ENCODE measurements around the gene PTPRK. TPM values are rescaled to one million over a fixed set of nuclear protein-coding genes. Genes with fewer than 3 reads are reported as not detected.

The PTPRK gene
- total and polyA plus RNA-seq, 2 of the 13 experiments (the other 11 are each of a cell fraction or from before 2014, with no cell fraction given), result 43.6 to 98.3 TPM

- 15% methylated on average over 2 of the region's 2 CpGs for WGBS (ENCODE audit: low lambda C conversion rate)
- no TSS peak for BruUV-seq (replicated peaks)
- in situ Hi-C loops (cut with HindIII; ENCODE audit: extremely low pct_ligation_motif_present, low pct_unique_long_range_greater_than_20kb), result no loop called here
- intact Hi-C loops (cut with micrococcal nuclease; ENCODE audit: unreplicated experiment), result no loop called here
- Histone ChIP-seq H3K4me3 (replicated peaks in 1 of 3; ENCODE audit: insufficient read depth in 1 of 3, low read depth in 2 of 3, low read length in 3 of 3) (no peak overlapping the region), H3K4me2 (ENCODE audit: low read depth, low read length) (no peak overlapping the region), H3K36me3 (replicated peaks in 1 of 2; ENCODE audit: control insufficient read depth in 1 of 2, insufficient read depth in 2 of 2, low read length in 2 of 2) (no peaks in the 10 kb centered on the region), H4K20me1 (ENCODE audit: insufficient read depth, low read length) (no peaks in the 10 kb centered on the region), H2AFZ (ENCODE audit: low read length) (no peak overlapping the region), H3K9ac (ENCODE audit: insufficient read depth, low read depth, low read length) (no peak overlapping the region), H3K27me3 (ENCODE audit: control insufficient read depth in 1 of 2, insufficient read depth in 2 of 2, low read length in 2 of 2) (peaks cover 0 to 15% of the 10 kb centered on the region in 2 experiments; a peak in 3 of 5 replicates), H3K4me1 (ENCODE audit: insufficient read depth, low read length) (no peaks in the 10 kb centered on the region), H3K27ac (ENCODE audit: extremely low read length, insufficient read depth, low read length) (no peak overlapping the region), H3K79me2 (ENCODE audit: insufficient read depth, low read length) (no peaks in the 10 kb centered on the region), H3K9me3 (ENCODE audit: low read length) (no peaks in the 10 kb centered on the region)
- POLR2A ChIA-PET, result no interaction called here
- FAIRE-seq (no peak), DNase-seq (ENCODE audit: low spot score) (no peak), ATAC-seq (no peak)
- CTCF ChIA-PET (ENCODE audit: low intra/inter-chr PET ratio, low total read pairs), result no interaction called here
- no peak for TF ChIP-seq ZNF781 (CRISPR knock-in tag; IDR thresholded peaks at IDR 0.05; ENCODE audit: borderline replicate concordance, not compliant biosample characterization)
- no peak for TF ChIP-seq GATA4 (IDR thresholded peaks at IDR 0.05; ENCODE audit: borderline replicate concordance, low read depth)
- no peak for TF ChIP-seq NCOA2 (CRISPR knock-in tag; IDR thresholded peaks at IDR 0.05)
- no peak for TF ChIP-seq ATF1 (CRISPR knock-in tag; IDR thresholded peaks at IDR 0.05)
- TF ChIP-seq TEAD3 (CRISPR knock-in tag; optimal IDR thresholded peaks at IDR 0.05; ENCODE audit: borderline replicate concordance), result no peak
- no peak for TF ChIP-seq ZNF205 (CRISPR knock-in tag; IDR thresholded peaks at IDR 0.05)
- no peak for TF ChIP-seq SSRP1 (CRISPR knock-in tag; IDR thresholded peaks at IDR 0.05)
- no peak for TF ChIP-seq GATAD1 (CRISPR knock-in tag; IDR thresholded peaks at IDR 0.05)
- no peak for TF ChIP-seq ZNF281 (CRISPR knock-in tag; IDR thresholded peaks at IDR 0.05; ENCODE audit: borderline replicate concordance)
- TF ChIP-seq PRDM4 (CRISPR knock-in tag; IDR thresholded peaks at IDR 0.05; ENCODE audit: borderline replicate concordance), result no peak
- no peak for TF ChIP-seq ATAD3A (CRISPR knock-in tag; IDR thresholded peaks at IDR 0.05)
- no peak for TF ChIP-seq ZFP36L1 (CRISPR knock-in tag; IDR thresholded peaks at IDR 0.05)
- TF ChIP-seq ZBTB2 (CRISPR knock-in tag; IDR thresholded peaks at IDR 0.05; ENCODE audit: low read depth), result no peak
- no peak for TF ChIP-seq ZNF20 (CRISPR knock-in tag; IDR thresholded peaks at IDR 0.05)
- no peak for TF ChIP-seq ZNF503 (CRISPR knock-in tag; IDR thresholded peaks at IDR 0.05)
Observed at GRCh38 chr6:128558021-128558420, 37.6 kb upstream of the PTPRK start.

Data from HepG2 (cell line).